HG03354 (cell line): Measurements from ENCODE around the gene LRRIQ1.
"Not testable (repeated sequence)": the region's sequence is repeated elsewhere in the genome, so short reads cannot be mapped to it uniquely, and the experiment has no call there.

ENCODE experiments used
- ATAC-seq: cut with Tn5 transposase; IDR thresholded peaks from one replicate; pipeline ENCODE4 v1.9.1; 2021; ENCODE audit warnings: mild to moderate bottlenecking; ENCODE audit not compliant: unreplicated experiment, poor library complexity, severe bottlenecking

The LRRIQ1 gene

DNA sequence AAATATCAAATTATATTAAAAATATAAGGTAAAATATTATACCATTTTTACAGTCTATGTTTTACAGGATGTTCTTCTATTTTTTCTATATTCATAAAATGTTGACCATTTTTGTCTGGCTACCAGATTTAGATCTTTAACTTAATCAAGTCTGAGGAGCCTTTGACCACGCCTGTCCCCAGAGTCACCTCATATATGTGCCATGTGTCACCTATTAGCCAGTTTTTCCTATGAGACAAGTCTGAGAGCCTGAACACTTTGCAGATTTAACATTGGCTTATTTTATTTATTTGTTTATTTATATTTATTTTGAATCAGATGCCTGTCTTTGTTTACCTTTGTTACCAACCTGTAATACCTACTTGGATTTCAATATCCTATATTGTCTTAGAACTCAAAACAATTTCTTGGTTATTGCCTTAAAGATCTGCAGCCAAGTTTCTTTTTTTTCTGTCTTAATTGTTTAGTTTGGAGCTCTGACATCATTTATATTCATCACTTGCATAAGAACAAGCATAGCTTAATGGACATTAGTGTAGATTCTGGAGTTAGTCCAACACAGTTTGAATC, 127.7 kb downstream of the LRRIQ1 start:
- ATAC-seq, result no peak

DNA sequence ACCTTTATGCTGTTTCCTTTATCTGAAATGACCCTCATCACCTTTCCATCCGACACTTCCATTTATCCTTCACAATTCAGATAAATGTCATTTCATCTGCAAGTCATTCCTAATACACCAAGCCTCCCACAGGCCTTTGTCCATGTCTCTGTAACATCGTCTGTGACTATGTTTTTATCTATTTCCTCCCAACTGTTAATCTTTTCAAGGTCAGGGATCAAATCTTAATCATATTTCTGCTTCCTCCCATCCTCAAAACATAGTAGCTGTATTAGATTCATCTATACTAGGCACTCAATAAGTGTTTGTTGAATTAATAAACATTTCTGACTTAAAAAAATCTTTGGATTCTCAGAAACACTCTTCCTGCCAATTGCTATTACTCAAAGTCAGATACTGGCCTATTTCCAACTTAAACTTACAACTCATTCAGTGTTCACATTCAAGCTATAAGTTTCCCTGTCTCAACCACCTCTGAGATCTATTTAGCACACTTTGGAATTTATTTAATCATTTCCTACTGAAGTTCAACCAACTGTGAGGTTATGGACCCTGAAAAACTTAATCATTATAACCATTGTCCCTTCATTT, 143.6 kb downstream of the LRRIQ1 start:
- no peak for ATAC-seq

DNA sequence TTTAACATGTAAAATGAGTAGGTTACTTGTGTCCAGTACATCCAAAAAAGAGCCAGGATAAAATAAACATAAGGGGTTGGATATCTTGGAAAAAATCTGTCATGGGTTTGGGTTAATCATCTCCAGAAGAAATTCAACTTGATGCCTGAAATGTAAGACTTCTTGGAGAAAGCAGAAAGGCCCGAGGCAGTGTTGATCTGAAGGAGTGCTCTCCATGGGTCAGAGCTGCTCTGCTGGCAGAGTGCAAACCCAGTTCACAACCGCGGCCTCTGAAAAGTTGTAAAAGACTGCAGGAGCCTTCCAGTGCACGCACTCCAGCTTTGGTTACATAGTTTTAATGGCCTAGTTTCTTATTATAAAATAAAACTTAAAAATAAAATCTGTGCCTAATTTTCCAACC, 146.5 kb downstream of the LRRIQ1 start:
- ATAC-seq, result no peak

DNA sequence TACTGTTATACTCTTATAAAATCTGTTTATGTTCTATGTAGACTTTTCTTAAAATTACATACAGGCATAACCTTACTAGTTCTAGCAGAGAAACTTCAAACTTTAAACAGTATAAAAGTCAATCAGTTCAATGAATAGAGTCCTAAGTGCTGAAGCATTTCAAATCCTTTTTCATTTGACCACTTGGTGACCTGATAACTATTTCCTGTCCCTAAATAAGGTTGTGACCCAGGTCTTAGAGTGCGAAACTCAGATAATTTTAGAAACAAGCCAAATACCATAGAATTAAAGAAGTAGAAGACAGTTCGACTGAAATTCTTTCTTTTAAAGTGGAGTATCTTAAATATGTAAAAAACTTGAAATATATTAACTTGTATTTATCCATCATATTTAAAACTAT, 147.7 kb downstream of the LRRIQ1 start:
- ATAC-seq, result no peak

DNA sequence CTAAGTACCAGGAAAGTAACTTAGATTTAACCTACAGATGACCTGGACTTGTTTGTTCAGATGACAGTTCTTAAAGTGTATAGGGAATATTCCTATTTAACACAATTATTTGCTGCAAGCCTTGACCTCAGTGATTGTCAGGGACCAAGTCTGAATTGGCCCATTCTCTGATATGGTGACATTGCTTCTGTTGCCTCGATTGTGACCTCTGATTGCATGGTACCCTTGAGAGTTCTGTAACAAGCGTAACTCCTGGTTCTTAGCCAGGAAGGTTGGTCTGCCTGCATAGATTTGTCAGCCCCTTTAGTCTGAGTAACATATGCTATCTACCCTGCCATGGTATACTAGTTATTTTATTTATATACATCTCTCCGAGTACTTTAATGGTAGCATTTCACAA, 150.1 kb downstream of the LRRIQ1 start:
- ATAC-seq, result no peak

DNA sequence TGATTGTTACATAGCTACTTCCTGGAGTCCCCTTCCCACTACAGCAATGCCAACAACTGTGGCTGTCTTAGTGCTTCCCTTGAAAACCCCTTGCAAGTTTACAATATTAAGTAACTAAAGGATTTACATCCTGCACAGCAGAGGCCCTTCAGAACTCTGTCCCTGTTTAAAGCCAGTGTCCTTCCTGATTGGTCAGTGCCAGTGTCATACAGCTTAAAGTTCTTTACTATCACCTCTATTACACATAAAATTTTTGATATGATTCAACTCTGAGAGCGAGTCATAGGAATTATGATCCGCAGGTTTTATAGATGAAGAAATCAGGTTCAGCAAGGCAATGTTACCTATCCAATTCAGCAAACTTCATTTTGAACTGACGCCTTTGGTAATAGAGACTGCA, 152.5 kb downstream of the LRRIQ1 start:
- no peak for ATAC-seq

DNA sequence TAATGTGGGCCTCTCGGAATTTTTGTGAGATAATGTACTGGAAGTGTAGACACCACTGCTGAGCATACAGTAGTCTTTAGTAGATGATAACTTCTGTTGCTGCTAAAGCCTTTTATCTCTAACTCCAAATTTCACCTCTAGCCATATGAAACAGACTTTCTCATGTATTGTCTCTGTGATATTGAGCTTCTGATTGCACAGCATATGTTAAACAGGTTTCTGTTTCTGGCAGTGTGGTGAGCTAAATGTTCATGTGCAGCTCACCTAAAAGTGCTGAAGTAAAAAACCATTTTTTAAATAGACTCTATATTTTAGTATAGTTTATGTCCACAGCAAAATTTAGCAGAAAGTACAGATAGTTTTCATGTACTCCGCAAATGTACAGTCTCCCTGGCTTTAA, 154.6 kb downstream of the LRRIQ1 start:
- no peak for ATAC-seq

DNA sequence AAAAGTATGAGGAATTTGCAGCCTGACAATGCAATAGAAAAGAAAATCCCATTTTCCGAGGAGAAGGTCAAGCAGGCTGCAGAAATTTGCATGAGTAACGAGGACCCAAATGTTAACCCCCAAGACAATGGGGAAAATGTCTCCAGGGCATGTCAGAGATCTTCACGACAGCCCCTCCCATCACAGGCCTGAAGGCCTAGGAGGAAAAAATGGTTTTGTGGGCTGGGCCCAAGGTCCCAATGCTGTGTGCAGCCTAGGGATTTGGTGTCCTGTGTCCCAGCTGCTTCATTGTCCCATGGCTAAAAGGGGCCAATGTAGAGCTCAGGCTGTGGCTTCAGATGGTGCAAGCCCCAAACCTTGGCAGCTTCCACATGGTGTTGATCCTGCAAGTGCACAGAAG, 167.7 kb downstream of the LRRIQ1 start:
- ATAC-seq, result not testable (repeated sequence)

DNA sequence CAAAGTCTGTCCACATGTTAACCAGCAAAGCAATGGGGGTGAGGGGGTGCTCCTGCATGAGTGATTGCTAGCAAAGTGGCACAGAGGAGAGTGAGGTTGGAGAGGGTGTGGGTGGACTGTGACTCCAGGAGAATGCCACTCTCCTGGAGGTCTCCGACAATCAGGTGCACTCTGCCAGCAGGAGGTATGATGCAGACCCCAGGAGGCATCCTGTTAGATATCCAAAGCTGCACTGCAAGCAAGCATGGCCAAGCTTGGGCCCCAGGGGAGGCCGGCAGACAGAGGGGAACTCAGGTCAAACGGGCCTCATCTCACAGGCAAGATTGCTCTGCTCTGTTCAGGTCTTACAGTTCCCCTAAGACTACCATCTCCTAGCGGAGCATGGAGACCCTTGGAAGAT, 170.4 kb downstream of the LRRIQ1 start:
- ATAC-seq, result no peak

DNA sequence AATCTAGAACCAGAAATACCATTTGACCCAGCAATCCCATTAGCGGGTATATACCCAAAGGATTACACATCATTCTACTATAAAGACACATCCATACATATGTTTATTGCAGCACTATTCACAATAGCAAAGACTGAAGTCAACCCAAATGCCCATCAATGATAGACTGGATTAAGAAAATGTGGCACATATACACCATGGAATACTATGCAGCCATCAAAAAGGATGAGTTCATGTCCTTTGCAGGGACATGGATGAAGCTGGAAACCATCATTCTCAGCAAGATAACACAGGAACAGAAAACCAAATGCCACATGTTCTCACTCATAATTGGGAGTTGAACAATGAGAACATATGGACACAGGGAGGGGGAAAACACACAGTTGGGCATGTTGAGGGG, 188.2 kb downstream of the LRRIQ1 start:
- ATAC-seq, result not testable (repeated sequence)

DNA sequence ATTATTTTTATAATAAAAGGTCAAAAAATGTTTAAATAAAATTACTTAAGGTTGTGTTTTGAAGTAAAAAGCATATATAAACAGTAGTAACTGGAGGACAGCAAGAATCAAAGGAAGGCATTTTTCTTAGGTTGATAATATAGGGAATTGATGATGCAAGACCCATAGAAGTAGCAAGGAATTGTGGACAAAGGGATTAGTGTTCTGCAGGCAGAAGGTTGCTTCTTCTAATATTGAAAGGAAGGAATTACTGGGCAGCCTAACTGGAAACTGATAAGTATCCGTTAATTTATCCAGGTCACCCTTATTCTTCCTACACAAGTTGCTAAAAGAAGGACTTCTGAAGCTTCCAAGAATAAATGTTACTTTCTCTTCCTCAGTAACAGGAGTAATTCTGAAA, 189.3 kb downstream of the LRRIQ1 start:
- no peak for ATAC-seq

DNA sequence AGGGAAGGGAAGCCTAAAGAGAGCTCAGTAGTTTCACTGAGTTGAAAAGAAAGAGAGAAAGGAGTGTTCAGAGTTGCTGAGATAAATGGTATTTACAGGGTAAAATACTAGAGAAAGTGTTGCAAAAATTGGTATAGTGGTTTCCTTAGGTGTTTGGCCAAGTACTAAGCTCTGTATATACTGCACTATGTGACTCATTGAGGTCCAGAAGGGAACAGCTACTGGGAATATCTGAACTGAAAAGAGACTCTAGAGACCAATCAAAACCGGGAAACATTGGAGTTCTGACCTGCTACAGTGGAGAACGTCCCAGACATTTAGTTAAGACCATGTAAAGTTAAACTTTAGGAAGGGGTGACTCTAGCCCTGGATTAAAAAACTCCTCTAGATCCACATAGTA, 201.2 kb downstream of the LRRIQ1 start:
- no peak for ATAC-seq

DNA sequence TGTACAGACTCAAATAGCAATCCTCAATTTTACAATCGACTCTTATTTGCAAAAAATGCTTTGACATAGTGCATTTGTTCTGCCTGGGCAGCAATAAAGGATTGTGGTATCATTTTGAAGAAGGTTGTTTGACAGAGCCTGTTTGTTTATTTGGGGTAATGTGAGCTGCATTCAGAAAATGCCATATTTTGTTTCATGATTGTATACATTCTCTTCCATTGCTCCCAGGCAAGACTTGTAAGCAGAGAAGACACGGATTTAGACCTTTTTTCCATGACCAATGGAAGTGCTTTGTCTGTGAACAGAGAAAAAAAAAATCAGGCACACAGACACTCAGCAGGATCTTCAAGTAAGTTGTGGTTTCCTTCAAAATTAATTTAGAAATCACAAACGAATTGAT, 208.4 kb downstream of the LRRIQ1 start:
- ATAC-seq, result no peak

DNA sequence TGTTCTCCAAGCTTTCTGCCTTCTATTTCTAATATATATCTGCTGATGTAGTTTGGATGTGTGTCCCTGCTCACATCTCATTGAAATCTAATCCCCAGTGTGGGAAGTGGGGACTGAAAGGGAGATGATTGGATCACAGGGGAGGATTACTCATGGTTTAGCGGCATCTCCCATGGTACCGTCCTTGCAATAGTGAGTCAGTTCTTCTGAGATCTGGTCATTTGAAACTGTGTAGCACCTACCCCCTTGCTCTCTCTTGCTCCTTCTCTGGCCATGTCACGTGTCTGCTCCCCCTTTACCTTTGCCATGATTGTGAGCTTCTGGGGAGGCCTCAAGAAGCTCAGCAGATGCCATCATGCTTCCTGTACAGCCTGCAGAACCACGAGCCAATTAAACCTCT, 217.7 kb downstream of the LRRIQ1 start:
- ATAC-seq, result no peak

DNA sequence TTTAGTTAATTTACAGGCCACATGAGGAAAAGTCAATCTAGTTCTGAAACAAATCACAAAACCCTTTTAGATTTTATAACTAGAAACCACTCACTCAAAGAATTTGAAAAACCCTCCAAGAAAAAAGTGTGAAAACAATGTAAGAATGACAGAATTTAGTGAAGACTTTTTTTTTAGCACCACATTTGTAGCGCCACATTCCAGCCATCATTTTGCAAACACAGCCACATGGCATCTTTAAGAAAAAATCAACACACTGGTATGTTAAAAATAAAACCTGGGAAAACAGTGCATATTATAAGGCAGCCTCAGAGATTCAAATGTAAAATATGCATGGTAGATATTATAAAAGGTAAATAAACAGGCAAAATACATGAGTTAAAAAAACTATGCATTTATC, 221.5 kb downstream of the LRRIQ1 start:
- ATAC-seq, result no peak

DNA sequence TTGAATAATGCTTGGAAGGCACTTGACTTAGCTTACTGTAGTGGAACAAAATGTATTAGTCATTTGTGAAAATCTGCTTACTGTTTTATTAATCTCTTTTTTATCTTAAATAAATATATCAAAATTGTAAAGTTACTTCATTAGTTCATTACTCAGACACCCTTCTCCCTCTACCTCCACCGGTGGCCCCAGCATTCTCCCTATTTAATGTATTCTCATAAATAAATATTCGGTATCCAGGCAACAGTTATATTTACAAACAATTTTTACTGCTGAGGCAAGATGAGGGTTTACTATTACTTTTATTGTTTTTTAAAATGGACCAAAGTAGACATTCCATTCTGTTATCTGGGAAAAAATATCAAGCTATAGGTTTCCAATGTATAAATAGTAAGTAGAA, 224.3 kb downstream of the LRRIQ1 start:
- ATAC-seq, result no peak

DNA sequence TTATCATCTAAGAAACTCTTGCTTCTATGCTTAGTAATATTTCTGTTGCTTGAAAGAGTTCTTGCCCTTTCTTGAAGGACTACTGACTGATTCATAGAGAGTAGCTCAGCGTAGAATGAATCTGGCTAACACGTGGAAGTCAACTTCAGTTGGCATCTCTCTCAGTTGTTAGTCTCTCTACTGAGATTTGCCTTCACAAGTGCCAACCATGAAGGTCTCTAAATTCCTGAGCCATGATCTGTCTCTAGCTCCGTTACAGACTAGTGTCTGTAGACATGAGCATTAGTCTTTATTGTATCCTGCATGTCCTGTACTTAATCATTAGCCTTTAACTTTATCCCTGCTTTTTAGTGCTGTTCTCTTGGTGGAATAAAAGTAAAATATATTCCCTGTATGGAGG, 224.7 kb downstream of the LRRIQ1 start:
- no peak for ATAC-seq

DNA sequence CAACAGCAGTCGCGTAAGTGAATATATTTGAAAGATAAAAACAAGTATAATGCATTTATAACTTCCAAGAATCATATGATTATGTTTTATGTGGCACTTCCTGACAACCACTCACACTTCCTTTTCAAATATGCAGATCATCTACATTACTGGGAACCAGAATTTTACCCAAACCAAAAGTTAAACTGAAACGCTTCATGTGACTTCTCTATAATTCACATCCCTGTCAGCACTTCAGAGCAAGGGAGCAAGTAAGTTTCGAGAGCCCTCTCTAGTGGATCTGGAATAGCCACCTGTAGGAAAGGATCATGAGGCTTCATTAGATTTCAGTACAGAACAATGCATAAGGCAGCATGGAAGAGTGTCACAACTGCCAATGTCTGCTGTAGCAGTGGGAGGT, 230.2 kb downstream of the LRRIQ1 start:
- no peak for ATAC-seq

DNA sequence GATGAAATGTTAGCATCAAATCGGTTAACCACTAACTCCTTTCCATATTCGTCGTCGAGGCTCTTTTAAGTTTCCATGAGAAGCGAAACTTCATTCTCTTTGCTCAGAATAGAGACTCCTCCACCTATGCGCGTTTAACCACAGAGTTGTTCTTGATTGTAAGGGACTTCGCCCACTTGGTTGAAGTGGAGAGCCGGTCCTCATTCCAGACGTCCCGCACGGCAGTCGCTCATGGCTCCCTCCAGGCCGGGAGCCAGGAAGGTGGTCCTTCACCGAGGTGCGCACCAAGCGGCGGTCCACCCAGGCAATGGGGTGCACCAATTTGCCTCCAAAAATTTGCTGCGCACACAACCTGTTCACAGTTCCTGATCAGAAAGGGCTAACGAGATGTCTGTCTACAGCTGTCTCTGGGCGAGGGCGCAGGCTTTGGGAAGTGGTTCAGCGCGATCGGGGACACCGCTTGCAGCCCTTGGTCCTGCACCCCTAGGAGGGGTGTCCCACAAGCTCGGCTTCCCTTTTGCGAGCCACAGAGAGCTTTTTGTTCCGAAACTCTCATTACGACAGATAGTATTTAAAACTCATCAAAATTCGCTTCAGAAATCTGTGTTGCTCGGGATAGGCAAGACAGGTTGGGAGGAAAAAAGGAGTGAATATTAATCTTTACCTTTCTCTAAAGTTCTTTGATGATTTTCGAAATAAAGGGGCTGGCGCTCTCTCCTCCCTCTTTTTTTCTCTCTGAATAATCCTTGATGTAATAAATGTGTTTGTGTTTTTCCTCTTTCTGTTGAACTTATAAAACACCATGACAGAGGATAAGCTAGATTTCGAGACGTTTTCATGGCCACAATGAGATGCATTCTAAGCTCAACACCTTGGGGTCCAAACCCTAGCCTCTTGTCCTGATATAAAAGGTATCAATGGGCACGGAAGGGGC, 237.5 kb downstream of the LRRIQ1 start:
- ATAC-seq, result peak; percentile 68

DNA sequence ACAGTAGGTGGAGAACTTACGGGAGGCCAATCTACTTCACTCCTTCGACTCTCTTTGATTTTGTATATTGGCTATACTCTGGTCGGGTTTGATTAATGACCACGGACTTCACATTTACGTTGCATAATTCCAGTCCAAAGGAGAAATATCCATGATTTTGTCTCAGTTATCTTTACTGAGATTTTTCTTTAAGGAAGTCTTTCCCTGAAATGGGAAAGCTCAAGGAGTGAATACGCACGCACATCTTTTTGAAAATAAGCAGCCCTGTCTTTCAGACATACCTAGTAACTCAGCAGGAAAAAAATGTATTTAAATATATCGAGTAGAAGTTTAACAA, 238.1 kb downstream of the LRRIQ1 start:
- no peak for ATAC-seq

DNA sequence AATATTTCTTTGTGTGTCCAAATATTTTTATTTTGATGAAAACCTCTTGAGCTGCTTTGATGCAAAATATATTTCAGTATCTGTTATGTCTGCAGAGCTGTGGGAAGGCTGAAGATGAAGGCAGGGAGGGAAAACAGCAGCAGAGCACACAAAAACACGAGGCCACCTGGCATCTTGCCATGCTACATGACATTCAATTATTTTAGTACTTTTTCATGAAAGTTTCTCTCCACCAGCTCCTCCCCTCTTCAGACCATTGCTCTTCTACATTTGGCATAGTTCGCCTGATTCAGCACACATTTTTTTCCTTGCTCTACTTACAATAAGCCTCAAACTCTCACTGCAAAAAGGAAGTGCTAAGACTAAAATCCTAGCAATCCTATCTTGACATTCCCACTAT, 239.2 kb downstream of the LRRIQ1 start:
- ATAC-seq, result no peak
